Mesendoderm (in vitro differentiated cells): ENCODE measurements around the gene CGB1.
"Not testable (repeated sequence)": the region's sequence is repeated elsewhere in the genome, so short reads cannot be mapped to it uniquely, and the experiment has no call there.

ENCODE experiments used
- DNase-seq: peaks from one replicate; pipeline ENCODE4 v3.0.0; 2013
- H2AK5ac ChIP-seq: 2 replicates; pipeline ENCODE4 v1.6.1; 2013; ENCODE audit warnings: low read length, inconsistent platforms
- H2BK120ac ChIP-seq: 2 replicates; pipeline ENCODE4 v1.6.1; 2013; ENCODE audit warnings: low read depth, mild to moderate bottlenecking, low read length, moderate library complexity, mixed read lengths
- H2BK15ac ChIP-seq: replicated peaks from 2 replicates; pipeline ENCODE4 v1.6.1; 2013; ENCODE audit warnings: low read depth, mild to moderate bottlenecking, moderate library complexity
- H2BK5ac ChIP-seq: 2 replicates; pipeline ENCODE4 v1.6.1; 2013; ENCODE audit warnings: low read length, inconsistent platforms
- H3K18ac ChIP-seq: 2 replicates; pipeline ENCODE4 v1.6.1; 2013; ENCODE audit warnings: mild to moderate bottlenecking, low read length, mixed read lengths
- H3K23ac ChIP-seq: one replicate; pipeline ENCODE4 v1.6.1; 2013; ENCODE audit warnings: low read length
- H3K27ac ChIP-seq: 2 replicates; pipeline ENCODE4 v1.5.1; 2013; ENCODE audit warnings: low read depth, mild to moderate bottlenecking, inconsistent platforms, low read length, moderate library complexity
- H3K27me3 ChIP-seq: 2 replicates; pipeline ENCODE4 v1.6.1; 2013; ENCODE audit warnings: low read length, control low read depth, mild to moderate bottlenecking, inconsistent platforms; ENCODE audit not compliant: insufficient read depth, poor library complexity
- H3K36me3 ChIP-seq: 2 replicates; pipeline ENCODE4 v1.6.1; 2013; ENCODE audit warnings: low read length, inconsistent platforms; ENCODE audit not compliant: control insufficient read depth, insufficient read depth
- H3K4ac ChIP-seq: one replicate; pipeline ENCODE4 v1.6.1; 2013; ENCODE audit warnings: low read depth, mild to moderate bottlenecking, low read length, moderate library complexity
- H3K4me1 ChIP-seq: 2 replicates; pipeline ENCODE4 v1.6.1; 2013; ENCODE audit warnings: low read depth, low read length, inconsistent platforms; ENCODE audit not compliant: control insufficient read depth
- H3K4me2 ChIP-seq: 2 replicates; pipeline ENCODE4 v1.6.1; 2013; ENCODE audit warnings: low read length
- H3K4me3 ChIP-seq: 2 replicates; pipeline ENCODE4 v1.5.1; 2013; ENCODE audit warnings: mild to moderate bottlenecking, low read length
- H3K56ac ChIP-seq: one replicate; pipeline ENCODE4 v1.6.1; 2013; ENCODE audit warnings: low read length
- H3K79me1 ChIP-seq: 2 replicates; pipeline ENCODE4 v1.6.1; 2013; ENCODE audit warnings: low read length, inconsistent platforms
- H3K79me2 ChIP-seq: 2 replicates; pipeline ENCODE4 v1.6.1; 2013; ENCODE audit warnings: mild to moderate bottlenecking, low read length; ENCODE audit not compliant: control insufficient read depth, insufficient read depth
- H3K9ac ChIP-seq: 2 replicates; pipeline ENCODE4 v1.6.1; 2013; ENCODE audit warnings: low read length, inconsistent platforms
- H4K5ac ChIP-seq: one replicate; pipeline ENCODE4 v1.6.1; 2013; ENCODE audit warnings: low read length
- H4K8ac ChIP-seq: one replicate; pipeline ENCODE4 v1.6.1; 2013; ENCODE audit warnings: low read depth, mild to moderate bottlenecking, control low read depth, low read length, moderate library complexity
- WGBS: extraction: QIAGEN DNeasy Blood & Tissue Kit; methylation state at CpG from one replicate; pipeline ENCODE4 v1.1.7; 2013; ENCODE audit warnings: low lambda C conversion rate, missing lambda C conversion rate; ENCODE audit not compliant: insufficient coverage; ENCODE audit errors: extremely low coverage; 5-methylcytosine and 5-hydroxymethylcytosine counted together

Gene CGB1

GRCh38 chr19:49031642-49032301 is 4.9 kb downstream of the CGB1 start, which contains the start of gene CGB2:
Gene CGB2, plus strand, starts transcription at chr19:49031890. Its CDS starts 206 bp downstream, at chr19:49032096.
- peak; percentile 80 for DNase-seq
- H3K4me1 ChIP-seq, H2AK5ac ChIP-seq, H3K56ac ChIP-seq, H4K5ac ChIP-seq, H3K79me1 ChIP-seq, H3K4me3 ChIP-seq, H3K27ac ChIP-seq, H2BK15ac ChIP-seq, H3K79me2 ChIP-seq, H3K36me3 ChIP-seq, H3K27me3 ChIP-seq, H3K4me2 ChIP-seq, H2BK5ac ChIP-seq, H3K4ac ChIP-seq, H3K18ac ChIP-seq, H2BK120ac ChIP-seq, H4K8ac ChIP-seq, H3K9ac ChIP-seq, H3K23ac ChIP-seq: not testable (repeated sequence)
- WGBS, result no CpG with 5 or more reads among the region's 28 CpGs

GRCh38 chr19:49030323-49030722 is 6.4 kb downstream of the CGB1 start:
- DNase-seq, H2BK15ac ChIP-seq, H3K4me1 ChIP-seq, H3K23ac ChIP-seq, H3K4ac ChIP-seq, H3K56ac ChIP-seq, H3K79me1 ChIP-seq, H3K27ac ChIP-seq, H2AK5ac ChIP-seq, H2BK120ac ChIP-seq, H3K27me3 ChIP-seq, H3K9ac ChIP-seq, H4K5ac ChIP-seq, H3K36me3 ChIP-seq, H3K4me3 ChIP-seq, H4K8ac ChIP-seq, H2BK5ac ChIP-seq, H3K4me2 ChIP-seq, H3K79me2 ChIP-seq, H3K18ac ChIP-seq: not testable (repeated sequence)
- WGBS, result no CpG with 5 or more reads among the region's 8 CpGs

- H3K4ac ChIP-seq, result not testable (repeated sequence)
Measured at GRCh38 chr19:49029749-49030148, 6.9 kb downstream of the CGB1 start.

GRCh38 chr19:49028686-49029085 is 8.0 kb downstream of the CGB1 start:
- H3K18ac ChIP-seq, H4K8ac ChIP-seq, H3K79me1 ChIP-seq, H3K36me3 ChIP-seq, H3K4me2 ChIP-seq, H3K79me2 ChIP-seq, H3K27ac ChIP-seq, H3K56ac ChIP-seq, DNase-seq, H3K4me3 ChIP-seq, H4K5ac ChIP-seq, H3K9ac ChIP-seq, H2AK5ac ChIP-seq, H2BK120ac ChIP-seq, H3K27me3 ChIP-seq, H3K4ac ChIP-seq, H2BK15ac ChIP-seq, H2BK5ac ChIP-seq, H3K23ac ChIP-seq, H3K4me1 ChIP-seq: not testable (repeated sequence)
- no CpG with 5 or more reads among the region's 9 CpGs for WGBS

More at GRCh38 chr19:49029749-49030148, 6.9 kb downstream of the CGB1 start:
- H3K4me3 ChIP-seq, H2BK15ac ChIP-seq, H3K18ac ChIP-seq, H3K4me2 ChIP-seq, H2BK120ac ChIP-seq, H3K79me2 ChIP-seq, H3K79me1 ChIP-seq, H2BK5ac ChIP-seq, H3K27ac ChIP-seq, H2AK5ac ChIP-seq, H3K23ac ChIP-seq, DNase-seq, H3K27me3 ChIP-seq, H3K36me3 ChIP-seq, H4K5ac ChIP-seq, H3K4me1 ChIP-seq, H3K56ac ChIP-seq, H3K9ac ChIP-seq, H4K8ac ChIP-seq: not testable (repeated sequence)
- no CpG with 5 or more reads among the region's 14 CpGs for WGBS

GRCh38 chr19:49025599-49025998 is 11.1 kb downstream of the CGB1 start:
- H3K56ac ChIP-seq, H3K4me3 ChIP-seq, DNase-seq, H2AK5ac ChIP-seq, H2BK120ac ChIP-seq, H3K36me3 ChIP-seq, H3K18ac ChIP-seq, H3K4me1 ChIP-seq, H3K79me1 ChIP-seq, H3K4ac ChIP-seq, H3K27ac ChIP-seq, H2BK15ac ChIP-seq, H3K23ac ChIP-seq, H3K27me3 ChIP-seq, H3K79me2 ChIP-seq, H4K8ac ChIP-seq, H3K9ac ChIP-seq, H4K5ac ChIP-seq, H3K4me2 ChIP-seq, H2BK5ac ChIP-seq: not testable (repeated sequence)
- WGBS, result no CpG with 5 or more reads among the region's 23 CpGs

GRCh38 chr19:49025088-49025487 is 11.6 kb downstream of the CGB1 start:
- H4K5ac ChIP-seq, H3K56ac ChIP-seq, H3K27me3 ChIP-seq, H3K79me2 ChIP-seq, H3K4me2 ChIP-seq, H3K79me1 ChIP-seq, H3K18ac ChIP-seq, DNase-seq, H4K8ac ChIP-seq, H3K4ac ChIP-seq, H2BK120ac ChIP-seq, H3K27ac ChIP-seq, H3K4me1 ChIP-seq, H3K9ac ChIP-seq, H3K4me3 ChIP-seq, H3K36me3 ChIP-seq, H2BK15ac ChIP-seq, H3K23ac ChIP-seq, H2BK5ac ChIP-seq, H2AK5ac ChIP-seq: not testable (repeated sequence)
- WGBS, result no CpG with 5 or more reads among the region's 6 CpGs
